MM.1S (cell line): ENCODE data around the gene PEAK1.

ENCODE experiments used
- CTCF ChIP-seq: fragments of 300-600 bp; sonication (generic); IDR thresholded peaks from 2 replicates; pipeline ENCODE4 v1.5.1; 2016; ENCODE audit warnings: antibody characterized with exemption, low read length, mixed read lengths
- EZH2 ChIP-seq: fragments of 300-600 bp; sonication (generic); optimal IDR thresholded peaks from 2 replicates; pipeline ENCODE3; 2017; ENCODE audit warnings: low read depth, mild to moderate bottlenecking, antibody characterized with exemption, low read length, mixed read lengths
- EZH2phosphoT487 ChIP-seq: fragments of 300-600 bp; sonication (generic); IDR thresholded peaks from 2 replicates; pipeline ENCODE4 v1.6.1; 2018; ENCODE audit warnings: antibody characterized with exemption, low read length

GRCh38 chr15:77097921-77098320, 322.0 kb downstream of the PEAK1 start:
- TF ChIP-seq CTCF: no peak
- TF ChIP-seq EZH2phosphoT487: no peak
- no peak for TF ChIP-seq EZH2
